Memory B cell (primary cell): Measurements from ENCODE around the gene CAMTA1.
A peak's percentile ranks its signal among the peaks of the same experiment; 100 is the strongest.

ENCODE experiments used
- ATAC-seq: fragments of 150-1000 bp; cut with Tn5 transposase; 2 replicates; pipeline ENCODE4 v1.10.0; 2021; ENCODE audit warnings: low read depth, mild to moderate bottlenecking, moderate library complexity
- DNase-seq, 2 donors: peaks; one replicate each; pipeline ENCODE4 v3.0.0; 2022; ENCODE audit warnings: low spot score in 2 of 2
- H3K27ac Mint-ChIP-seq: one replicate; pipeline ENCODE4 v1.8.0; 2022; ENCODE audit warnings: mild to moderate bottlenecking, moderate library complexity, mixed read lengths
- H3K27me3 Mint-ChIP-seq: one replicate; pipeline ENCODE4 v1.8.0; 2022; ENCODE audit warnings: mixed read lengths
- H3K36me3 Mint-ChIP-seq: one replicate; pipeline ENCODE4 v1.8.0; 2022; ENCODE audit warnings: mild to moderate bottlenecking, mixed read lengths
- H3K4me1 Mint-ChIP-seq: one replicate; pipeline ENCODE4 v1.8.0; 2022; ENCODE audit warnings: mixed read lengths
- H3K4me3 Mint-ChIP-seq: one replicate; pipeline ENCODE4 v1.8.0; 2022; ENCODE audit warnings: mild to moderate bottlenecking, moderate library complexity, mixed read lengths
- H3K9me3 Mint-ChIP-seq: one replicate; pipeline ENCODE4 v1.8.0; 2022; ENCODE audit warnings: mixed read lengths

The CAMTA1 gene

GRCh38 chr1:6871300-6871972 lies 86.2 kb downstream of the CAMTA1 start:
- Mint-ChIP-seq H3K27me3 (no peaks in the 10 kb centered on the region), H3K36me3 (peaks cover 10% of the 10 kb centered on the region), H3K9me3 (no peaks in the 10 kb centered on the region), H3K27ac (no peak overlapping the region), H3K4me3 (no peak overlapping the region), H3K4me1 (peaks cover 16% of the 10 kb centered on the region)
- DNase-seq (no peak), ATAC-seq (no peak)

- ATAC-seq: no peak
- no peak overlapping the region for H3K27ac Mint-ChIP-seq
- peaks cover 11% of the 10 kb centered on the region for H3K36me3 Mint-ChIP-seq
- no peak overlapping the region for H3K4me3 Mint-ChIP-seq
- no peaks in the 10 kb centered on the region for H3K9me3 Mint-ChIP-seq
- H3K27me3 Mint-ChIP-seq: no peaks in the 10 kb centered on the region
- DNase-seq: no peak
- peaks cover 12% of the 10 kb centered on the region for H3K4me1 Mint-ChIP-seq
Measured at GRCh38 chr1:6872573-6873261, 87.5 kb downstream of the CAMTA1 start.

GRCh38 chr1:6873298-6874015 lies 88.2 kb downstream of the CAMTA1 start:
- Mint-ChIP-seq H3K4me1 (peaks cover 7% of the 10 kb centered on the region), H3K9me3 (no peaks in the 10 kb centered on the region), H3K27ac (no peak overlapping the region), H3K4me3 (no peak overlapping the region), H3K36me3 (peaks cover 13% of the 10 kb centered on the region), H3K27me3 (no peaks in the 10 kb centered on the region)
- ATAC-seq: no peak
- DNase-seq: no peak

GRCh38 chr1:6874298-6874697 lies 89.0 kb downstream of the CAMTA1 start:
- H3K4me1 Mint-ChIP-seq: peaks cover 5% of the 10 kb centered on the region
- H3K27ac Mint-ChIP-seq: no peak overlapping the region
- DNase-seq (no peak), ATAC-seq (no peak)
- peaks cover 17% of the 10 kb centered on the region for H3K36me3 Mint-ChIP-seq
- H3K4me3 Mint-ChIP-seq: no peak overlapping the region
- no peaks in the 10 kb centered on the region for H3K27me3 Mint-ChIP-seq
- H3K9me3 Mint-ChIP-seq: no peaks in the 10 kb centered on the region

- Mint-ChIP-seq H3K36me3 (peaks cover 11% of the 10 kb centered on the region), H3K9me3 (no peaks in the 10 kb centered on the region), H3K27me3 (no peaks in the 10 kb centered on the region), H3K27ac (no peak overlapping the region), H3K4me3 (no peak overlapping the region), H3K4me1 (peaks cover 8% of the 10 kb centered on the region)
- DNase-seq: no peak
- ATAC-seq: no peak
Measured at GRCh38 chr1:6880951-6881690, 95.9 kb downstream of the CAMTA1 start.

- H3K36me3 Mint-ChIP-seq: peaks cover 10% of the 10 kb centered on the region
- ATAC-seq: no peak
- peaks cover 8% of the 10 kb centered on the region for H3K4me1 Mint-ChIP-seq
- no peak overlapping the region for H3K27ac Mint-ChIP-seq
- no peak for DNase-seq
- H3K4me3 Mint-ChIP-seq: no peak overlapping the region
- H3K27me3 Mint-ChIP-seq: no peaks in the 10 kb centered on the region
- no peaks in the 10 kb centered on the region for H3K9me3 Mint-ChIP-seq
Measured at GRCh38 chr1:6882414-6882813, 97.2 kb downstream of the CAMTA1 start.

- peaks cover 5% of the 10 kb centered on the region for H3K36me3 Mint-ChIP-seq
- no peak overlapping the region for H3K4me3 Mint-ChIP-seq
- H3K4me1 Mint-ChIP-seq: peaks cover 13% of the 10 kb centered on the region
- H3K27ac Mint-ChIP-seq: no peak overlapping the region
- DNase-seq (no peak), ATAC-seq (no peak)
- H3K27me3 Mint-ChIP-seq: no peaks in the 10 kb centered on the region
- no peaks in the 10 kb centered on the region for H3K9me3 Mint-ChIP-seq
Measured at GRCh38 chr1:6884652-6885153, 99.4 kb downstream of the CAMTA1 start.

- Mint-ChIP-seq H3K27me3 (no peaks in the 10 kb centered on the region), H3K4me3 (no peak overlapping the region), H3K9me3 (no peaks in the 10 kb centered on the region), H3K27ac (no peak overlapping the region), H3K4me1 (peaks cover 13% of the 10 kb centered on the region), H3K36me3 (peaks cover 5% of the 10 kb centered on the region)
- no peak for DNase-seq
- no peak for ATAC-seq
Measured at GRCh38 chr1:6885426-6885825, 100.2 kb downstream of the CAMTA1 start.

- no peak overlapping the region for H3K4me3 Mint-ChIP-seq
- peaks cover 1% of the 10 kb centered on the region for H3K36me3 Mint-ChIP-seq
- no peak for ATAC-seq
Measured at GRCh38 chr1:6886523-6886922, 101.3 kb downstream of the CAMTA1 start.

GRCh38 chr1:6888268-6888667 lies 103.0 kb downstream of the CAMTA1 start:
- no peaks in the 10 kb centered on the region for H3K27me3 Mint-ChIP-seq
- peaks cover 1% of the 10 kb centered on the region for H3K36me3 Mint-ChIP-seq
- no peak overlapping the region for H3K4me3 Mint-ChIP-seq
- H3K27ac Mint-ChIP-seq: peak overlapping the region; percentile 42
- no peaks in the 10 kb centered on the region for H3K9me3 Mint-ChIP-seq
- no peak for ATAC-seq
- DNase-seq: no peak
- H3K4me1 Mint-ChIP-seq: peaks cover 9% of the 10 kb centered on the region

More at GRCh38 chr1:6886523-6886922, 101.3 kb downstream of the CAMTA1 start:
- DNase-seq: no peak
- Mint-ChIP-seq H3K27me3 (no peaks in the 10 kb centered on the region), H3K4me1 (peaks cover 9% of the 10 kb centered on the region), H3K27ac (no peak overlapping the region), H3K9me3 (no peaks in the 10 kb centered on the region)

GRCh38 chr1:6888870-6889269 lies 103.6 kb downstream of the CAMTA1 start:
- no peak overlapping the region for H3K27ac Mint-ChIP-seq
- peaks cover 2% of the 10 kb centered on the region for H3K36me3 Mint-ChIP-seq
- H3K4me3 Mint-ChIP-seq: no peak overlapping the region
- ATAC-seq: no peak
- no peak for DNase-seq
- peaks cover 10% of the 10 kb centered on the region for H3K4me1 Mint-ChIP-seq
- no peaks in the 10 kb centered on the region for H3K27me3 Mint-ChIP-seq
- no peaks in the 10 kb centered on the region for H3K9me3 Mint-ChIP-seq

- Mint-ChIP-seq H3K4me1 (peaks cover 11% of the 10 kb centered on the region), H3K9me3 (no peaks in the 10 kb centered on the region), H3K4me3 (no peak overlapping the region), H3K27me3 (no peaks in the 10 kb centered on the region), H3K36me3 (peaks cover 3% of the 10 kb centered on the region), H3K27ac (no peak overlapping the region)
- DNase-seq (peak; percentile 28 to 40), ATAC-seq (peak; percentile 60)
Measured at GRCh38 chr1:6889875-6890480, 104.7 kb downstream of the CAMTA1 start.

GRCh38 chr1:6890686-6891085 lies 105.4 kb downstream of the CAMTA1 start:
- Mint-ChIP-seq H3K4me3 (no peak overlapping the region), H3K9me3 (no peaks in the 10 kb centered on the region)
- no peak for ATAC-seq

More at GRCh38 chr1:6890686-6891085, 105.4 kb downstream of the CAMTA1 start:
- H3K27me3 Mint-ChIP-seq: no peaks in the 10 kb centered on the region
- peaks cover 3% of the 10 kb centered on the region for H3K36me3 Mint-ChIP-seq
- peaks cover 10% of the 10 kb centered on the region for H3K4me1 Mint-ChIP-seq
- no peak for DNase-seq
- H3K27ac Mint-ChIP-seq: no peak overlapping the region
